ENCODE results near the gene TFR2.

DNA sequence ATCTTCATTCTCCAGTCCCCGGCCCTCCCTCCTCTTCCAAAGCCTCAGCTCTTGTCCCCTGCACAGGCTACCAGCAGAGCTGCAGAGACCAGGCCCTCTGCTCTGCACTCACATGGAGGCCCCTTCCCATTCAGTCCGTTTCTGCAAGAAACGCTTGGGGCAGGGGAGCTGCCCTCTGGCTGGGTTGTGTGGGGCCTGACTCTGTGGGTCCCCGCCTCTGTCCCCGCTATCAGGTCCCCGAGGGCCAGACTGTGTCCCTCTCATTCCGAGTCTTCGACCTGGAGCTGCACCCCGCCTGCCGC lies 37.7 kb downstream of the TFR2 start:
- TF ChIP-seq, protein P1, sequence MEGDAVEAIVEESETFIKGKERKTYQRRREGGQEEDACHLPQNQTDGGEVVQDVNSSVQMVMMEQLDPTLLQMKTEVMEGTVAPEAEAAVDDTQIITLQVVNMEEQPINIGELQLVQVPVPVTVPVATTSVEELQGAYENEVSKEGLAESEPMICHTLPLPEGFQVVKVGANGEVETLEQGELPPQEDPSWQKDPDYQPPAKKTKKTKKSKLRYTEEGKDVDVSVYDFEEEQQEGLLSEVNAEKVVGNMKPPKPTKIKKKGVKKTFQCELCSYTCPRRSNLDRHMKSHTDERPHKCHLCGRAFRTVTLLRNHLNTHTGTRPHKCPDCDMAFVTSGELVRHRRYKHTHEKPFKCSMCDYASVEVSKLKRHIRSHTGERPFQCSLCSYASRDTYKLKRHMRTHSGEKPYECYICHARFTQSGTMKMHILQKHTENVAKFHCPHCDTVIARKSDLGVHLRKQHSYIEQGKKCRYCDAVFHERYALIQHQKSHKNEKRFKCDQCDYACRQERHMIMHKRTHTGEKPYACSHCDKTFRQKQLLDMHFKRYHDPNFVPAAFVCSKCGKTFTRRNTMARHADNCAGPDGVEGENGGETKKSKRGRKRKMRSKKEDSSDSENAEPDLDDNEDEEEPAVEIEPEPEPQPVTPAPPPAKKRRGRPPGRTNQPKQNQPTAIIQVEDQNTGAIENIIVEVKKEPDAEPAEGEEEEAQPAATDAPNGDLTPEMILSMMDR (IDR thresholded peaks at IDR 0.05), result no peak
- no peak for TF ChIP-seq POLR2A (IDR thresholded peaks at IDR 0.05)

Data from heart left ventricle (tissue), 13 donors.